SU-DHL-6 (cell line): ENCODE data around the gene MCCC2.

Experiments used
- H2AFZ ChIP-seq: fragments of 200-600 bp; sonication (generic); 2 replicates; pipeline ENCODE4 v1.6.1; 2014; ENCODE audit warnings: low read depth, mild to moderate bottlenecking, moderate library complexity, mixed read lengths, antibody characterized with exemption, low read length; ENCODE audit not compliant: severe bottlenecking
- H3F3A ChIP-seq: fragments of 200-600 bp; shearing (Covaris generic); 2 replicates; pipeline ENCODE4 v1.6.0; 2016; ENCODE audit warnings: antibody characterized with exemption, mild to moderate bottlenecking; ENCODE audit not compliant: insufficient read depth
- H3K27ac ChIP-seq: fragments of 200-600 bp; sonication (generic); 2 replicates; pipeline ENCODE4 v1.5.1; 2016; ENCODE audit warnings: low read depth, mild to moderate bottlenecking, low read length, moderate library complexity, mixed read lengths
- H3K27me3 ChIP-seq: fragments of 200-600 bp; sonication (generic), shearing (Covaris generic); 2 replicates; pipeline ENCODE4 v1.6.0; 2014; ENCODE audit warnings: mild to moderate bottlenecking, low read length
- H3K36me3 ChIP-seq: fragments of 200-600 bp; sonication (generic); 2 replicates; pipeline ENCODE4 v1.6.1; 2014; ENCODE audit warnings: mild to moderate bottlenecking, low read length, mixed read lengths
- H3K4me2 ChIP-seq: fragments of 300-600, 200-600 bp; shearing (Covaris generic), sonication (generic); 2 replicates; pipeline ENCODE4 v1.6.0; 2014; ENCODE audit warnings: low read length, low read depth, mild to moderate bottlenecking; ENCODE audit not compliant: poor library complexity, severe bottlenecking
- H3K4me3 ChIP-seq: fragments of 200-600 bp; sonication (generic); 2 replicates; pipeline ENCODE4 v1.5.1; 2014; ENCODE audit warnings: antibody characterized with exemption, low read length, mild to moderate bottlenecking, mixed read lengths; ENCODE audit not compliant: insufficient read depth, poor library complexity, severe bottlenecking
- H3K79me2 ChIP-seq: fragments of 200-600 bp; sonication (generic); 2 replicates; pipeline ENCODE4 v1.6.1; 2014; ENCODE audit warnings: mild to moderate bottlenecking, low read length, moderate library complexity; ENCODE audit not compliant: insufficient read depth
- H3K9ac ChIP-seq: fragments of 200-600 bp; sonication (generic); 2 replicates; pipeline ENCODE4 v1.7.0; 2014; ENCODE audit warnings: mild to moderate bottlenecking, low read length
- H3K9me2 ChIP-seq: fragments of 200-600 bp; sonication (generic); replicated peaks from 2 replicates; pipeline ENCODE4 v1.6.1; 2014; ENCODE audit warnings: low read length; ENCODE audit not compliant: insufficient read depth
- H3K9me3 ChIP-seq: fragments of 200-600 bp; sonication (generic); 2 replicates; pipeline ENCODE4 v1.6.1; 2014; ENCODE audit warnings: low read length, mixed read lengths; ENCODE audit not compliant: insufficient read depth
- H4K20me1 ChIP-seq: fragments of 200-600 bp; sonication (generic); 2 replicates; pipeline ENCODE4 v1.6.1; 2014; ENCODE audit warnings: low read depth, mild to moderate bottlenecking, antibody characterized with exemption, low read length, moderate library complexity, mixed read lengths
- EZH2phosphoT487 ChIP-seq: fragments of 200-600 bp; sonication (generic), shearing (Covaris generic); conservative IDR thresholded peaks from 2 replicates; pipeline ENCODE4 v1.6.1; 2018; ENCODE audit warnings: mild to moderate bottlenecking, antibody characterized with exemption, low read length, moderate library complexity, mixed read lengths
- TF ChIP-seq, protein P1 (sequence below): fragments of 200-600 bp; sonication (generic); IDR thresholded peaks from one replicate; pipeline ENCODE4 v1.5.1; 2017; ENCODE audit warnings: antibody characterized with exemption, mild to moderate bottlenecking, low read length, moderate library complexity; ENCODE audit not compliant: insufficient read depth, poor library complexity, severe bottlenecking

MCCC2 gene

DNA sequence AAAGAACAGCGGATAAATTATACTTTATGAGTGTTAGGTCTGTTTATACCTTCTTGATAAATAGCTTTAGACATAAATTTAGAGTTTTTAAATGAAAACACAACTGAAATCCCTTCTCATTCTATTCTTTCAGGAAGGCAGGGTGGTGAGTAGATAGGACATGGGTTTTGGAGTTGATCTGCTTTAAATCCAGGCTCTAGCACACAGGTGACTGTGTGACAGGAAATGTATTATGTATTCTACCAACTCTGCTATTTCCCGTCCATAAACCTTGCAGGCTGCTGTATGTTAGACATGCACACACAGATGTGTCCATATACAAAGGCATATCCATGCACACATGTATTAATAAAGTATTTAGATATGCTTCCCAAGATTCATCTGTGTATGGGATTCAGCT is 112.6 kb downstream of the MCCC2 start:
- no peaks in the 10 kb centered on the region for H3K79me2 ChIP-seq
- H3K4me3 ChIP-seq, result no peak overlapping the region
- no peaks in the 10 kb centered on the region for H4K20me1 ChIP-seq
- no peaks in the 10 kb centered on the region for H3F3A ChIP-seq
- no peak overlapping the region for H3K4me2 ChIP-seq
- no peak overlapping the region for H2AFZ ChIP-seq
- TF ChIP-seq, protein P1, sequence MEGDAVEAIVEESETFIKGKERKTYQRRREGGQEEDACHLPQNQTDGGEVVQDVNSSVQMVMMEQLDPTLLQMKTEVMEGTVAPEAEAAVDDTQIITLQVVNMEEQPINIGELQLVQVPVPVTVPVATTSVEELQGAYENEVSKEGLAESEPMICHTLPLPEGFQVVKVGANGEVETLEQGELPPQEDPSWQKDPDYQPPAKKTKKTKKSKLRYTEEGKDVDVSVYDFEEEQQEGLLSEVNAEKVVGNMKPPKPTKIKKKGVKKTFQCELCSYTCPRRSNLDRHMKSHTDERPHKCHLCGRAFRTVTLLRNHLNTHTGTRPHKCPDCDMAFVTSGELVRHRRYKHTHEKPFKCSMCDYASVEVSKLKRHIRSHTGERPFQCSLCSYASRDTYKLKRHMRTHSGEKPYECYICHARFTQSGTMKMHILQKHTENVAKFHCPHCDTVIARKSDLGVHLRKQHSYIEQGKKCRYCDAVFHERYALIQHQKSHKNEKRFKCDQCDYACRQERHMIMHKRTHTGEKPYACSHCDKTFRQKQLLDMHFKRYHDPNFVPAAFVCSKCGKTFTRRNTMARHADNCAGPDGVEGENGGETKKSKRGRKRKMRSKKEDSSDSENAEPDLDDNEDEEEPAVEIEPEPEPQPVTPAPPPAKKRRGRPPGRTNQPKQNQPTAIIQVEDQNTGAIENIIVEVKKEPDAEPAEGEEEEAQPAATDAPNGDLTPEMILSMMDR, result no peak
- TF ChIP-seq EZH2phosphoT487, result no peak
- no peaks in the 10 kb centered on the region for H3K9me2 ChIP-seq
- no peak overlapping the region for H3K27ac ChIP-seq
- H3K9ac ChIP-seq, result no peak overlapping the region
- H3K36me3 ChIP-seq, result no peaks in the 10 kb centered on the region
- no peaks in the 10 kb centered on the region for H3K9me3 ChIP-seq
- no peaks in the 10 kb centered on the region for H3K27me3 ChIP-seq

DNA sequence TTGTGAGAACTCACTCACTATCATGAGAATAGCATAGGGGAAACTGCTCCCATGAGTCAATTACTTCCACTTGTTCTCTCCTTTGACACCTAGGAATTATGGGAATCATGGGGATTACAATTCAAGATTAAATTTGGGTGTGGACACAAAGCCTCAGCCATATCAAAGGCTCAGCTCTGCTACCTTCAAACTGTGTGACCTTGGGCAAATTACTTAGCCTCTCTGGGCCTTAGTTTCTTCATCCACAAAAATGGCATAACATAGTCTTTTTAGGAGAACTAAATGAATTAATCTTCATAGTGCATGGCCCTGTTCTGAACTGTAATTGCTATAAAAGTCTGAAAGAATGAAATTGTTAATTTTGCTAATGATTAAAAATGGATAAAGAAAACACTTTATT is 113.7 kb downstream of the MCCC2 start:
- Histone ChIP-seq H3K27ac (no peak overlapping the region), H4K20me1 (no peaks in the 10 kb centered on the region), H3K9ac (no peak overlapping the region), H3K9me3 (no peaks in the 10 kb centered on the region), H3K9me2 (no peaks in the 10 kb centered on the region), H3K27me3 (no peaks in the 10 kb centered on the region), H3K79me2 (no peaks in the 10 kb centered on the region), H2AFZ (no peak overlapping the region), H3K4me2 (no peak overlapping the region), H3K4me3 (no peak overlapping the region), H3K36me3 (no peaks in the 10 kb centered on the region), H3F3A (no peaks in the 10 kb centered on the region)
- TF ChIP-seq, protein P1, result no peak
- TF ChIP-seq EZH2phosphoT487, result no peak

DNA sequence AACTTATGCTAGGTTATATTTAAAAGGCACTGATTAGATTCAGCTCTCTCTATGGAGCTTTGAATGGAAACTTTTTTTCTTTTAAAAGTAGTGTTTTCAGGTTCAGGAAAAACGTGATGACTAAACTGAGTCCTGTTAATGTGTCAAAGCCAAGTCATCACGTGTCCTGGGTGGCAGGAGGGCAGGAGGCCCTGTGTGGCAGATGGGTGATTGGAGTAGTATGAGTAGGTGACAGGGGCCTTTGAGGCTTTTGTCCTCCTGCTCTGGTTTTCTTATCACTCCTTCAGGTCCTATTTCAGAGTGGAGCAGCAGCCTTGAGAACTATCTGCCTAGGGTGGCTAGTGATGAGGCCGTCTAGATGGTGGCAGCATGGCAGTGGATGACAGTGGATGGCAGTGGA is 114.3 kb downstream of the MCCC2 start:
- Histone ChIP-seq H3K36me3 (no peaks in the 10 kb centered on the region), H3K9ac (no peak overlapping the region), H3K27ac (no peak overlapping the region), H2AFZ (no peak overlapping the region), H3K9me2 (no peaks in the 10 kb centered on the region), H3F3A (no peaks in the 10 kb centered on the region), H3K27me3 (no peaks in the 10 kb centered on the region), H3K79me2 (no peaks in the 10 kb centered on the region), H3K9me3 (no peaks in the 10 kb centered on the region), H3K4me2 (no peak overlapping the region), H4K20me1 (no peaks in the 10 kb centered on the region), H3K4me3 (no peak overlapping the region)
- TF ChIP-seq EZH2phosphoT487, result no peak
- TF ChIP-seq, protein P1, result no peak
